Measurements from ENCODE around the gene HOXD12. TPM values are rescaled to one million over a fixed set of nuclear protein-coding genes. Genes with fewer than 3 reads are reported as not detected.

The HOXD12 gene
- total RNA-seq, 1 donor: not detected

- TF ChIP-seq CTCF (IDR thresholded peaks at IDR 0.05; ENCODE audit: insufficient read depth, low read depth, low read length): no peak
- peak within 1 kb of the TSS; percentile 63 for H3K4me3 ChIP-seq (ENCODE audit: low read depth, low read length)
- DNase-seq (ENCODE audit: low read depth): peak; percentile 83
These were observed 7.3 kb downstream of the HOXD12 start, which contains the start of gene HOXD11 for GRCh38 chr2:176106581-176107539. TSS of gene HOXD11 (plus strand) at chr2:176107280. CDS start at chr2:176107356, 76 bp downstream.

- DNase-seq (ENCODE audit: low read depth): no peak
- TF ChIP-seq CTCF (IDR thresholded peaks at IDR 0.05; ENCODE audit: insufficient read depth, low read depth, low read length): no peak
- H3K4me3 ChIP-seq (ENCODE audit: low read depth, low read length): peak overlapping the region; percentile 62
These were observed 8.2 kb downstream of the HOXD12 start for GRCh38 chr2:176107731-176108181.

- DNase-seq (ENCODE audit: low read depth): no peak
- H3K4me3 ChIP-seq (ENCODE audit: low read depth, low read length): peak overlapping the region; percentile 62
- no peak for TF ChIP-seq CTCF (IDR thresholded peaks at IDR 0.05; ENCODE audit: insufficient read depth, low read depth, low read length)
These were observed 9.8 kb downstream of the HOXD12 start for GRCh38 chr2:176109192-176109901.

- H3K4me3 ChIP-seq (ENCODE audit: low read depth, low read length): peak overlapping the region; percentile 62
- DNase-seq (ENCODE audit: low read depth): peak; percentile 15
These were observed 10.4 kb downstream of the HOXD12 start for GRCh38 chr2:176109946-176110345.

GRCh38 chr2:176110415-176111308 is 11.1 kb downstream of the HOXD12 start:
- TF ChIP-seq CTCF (IDR thresholded peaks at IDR 0.05; ENCODE audit: insufficient read depth, low read depth, low read length): no peak
- H3K4me3 ChIP-seq (ENCODE audit: low read depth, low read length): peak overlapping the region; percentile 62
- DNase-seq (ENCODE audit: low read depth): no peak

More at GRCh38 chr2:176109946-176110345, 10.4 kb downstream of the HOXD12 start:
- no peak for TF ChIP-seq CTCF (IDR thresholded peaks at IDR 0.05; ENCODE audit: insufficient read depth, low read depth, low read length)

GRCh38 chr2:176111309-176111663 is 11.7 kb downstream of the HOXD12 start:
- DNase-seq (ENCODE audit: low read depth): peak; percentile 79
- peak overlapping the region; percentile 62 for H3K4me3 ChIP-seq (ENCODE audit: low read depth, low read length)
- TF ChIP-seq CTCF (IDR thresholded peaks at IDR 0.05; ENCODE audit: insufficient read depth, low read depth, low read length): peak; percentile 74

All from fibroblast of villous mesenchyme (primary cell).